Caco-2 (cell line): ENCODE measurements around the gene MKRN3. TPM values are rescaled to one million over a fixed set of nuclear protein-coding genes. Genes with fewer than 3 reads are reported as not detected.

Experiments
- BruUV-seq: library from RNA; stranded (reverse); fragments of 400-500 nt; replicated peaks from 2 replicates; lab custom pipeline; 2021; lab: Mats Ljungman, UMichigan
- CTCF ChIA-PET: fragments of 300-600 bp; sonication (Branson Sonifier 250); formaldehyde crosslinking; loops from one replicate; lab custom pipeline; 2022; ENCODE audit warnings: antibody characterized with exemption; lab: Charles Lee
- POLR2A ChIA-PET: fragments of 300-600 bp; sonication (Branson Sonifier 250); formaldehyde crosslinking; loops from one replicate; lab custom pipeline; 2022; ENCODE audit warnings: antibody characterized with exemption; lab: Charles Lee
- DNase-seq, 2 experiments: peaks; one replicate each; pipeline versions ENCODE4 v3.0.0 to v3.0.0-alpha.2; 2020 to 2022
- H3K27me3 ChIP-seq: replicated peaks from 2 replicates; pipeline ENCODE4 v1.6.0; 2011; ENCODE audit warnings: low read length; ENCODE audit not compliant: control insufficient read depth, insufficient read depth
- H3K36me3 ChIP-seq: 2 replicates; pipeline ENCODE4 v1.5.1; 2011; ENCODE audit warnings: low read length; ENCODE audit not compliant: control insufficient read depth, insufficient read depth
- H3K4me1 ChIP-seq: fragments of 250-450 bp; sonication (Bioruptor Pico); 2 replicates; pipeline ENCODE4 v1.5.1; 2020; ENCODE audit warnings: mild to moderate bottlenecking
- H3K4me3 ChIP-seq: 2 replicates; pipeline ENCODE4 v1.5.1; 2011; ENCODE audit warnings: low read depth, mild to moderate bottlenecking, control low read depth, low read length
- H3K9me3 ChIP-seq: fragments of 250-450 bp; sonication (Bioruptor Pico); 2 replicates; pipeline ENCODE4 v1.5.1; 2020; ENCODE audit warnings: mild to moderate bottlenecking, moderate library complexity
- H3K27ac Mint-ChIP-seq: one replicate; pipeline ENCODE4 v1.8.0; 2022; ENCODE audit warnings: mixed read lengths; ENCODE audit not compliant: unreplicated experiment
- H3K27me3 Mint-ChIP-seq: one replicate; pipeline ENCODE4 v1.8.0; 2022; ENCODE audit warnings: mixed read lengths; ENCODE audit not compliant: insufficient read depth, unreplicated experiment
- H3K36me3 Mint-ChIP-seq: one replicate; pipeline ENCODE4 v1.8.0; 2022; ENCODE audit warnings: mild to moderate bottlenecking, mixed read lengths; ENCODE audit not compliant: insufficient read depth, unreplicated experiment
- H3K4me1 Mint-ChIP-seq: one replicate; pipeline ENCODE4 v1.8.0; 2022; ENCODE audit warnings: low read depth, mixed read lengths; ENCODE audit not compliant: unreplicated experiment
- H3K4me3 Mint-ChIP-seq: one replicate; pipeline ENCODE4 v1.8.0; 2022; ENCODE audit warnings: mild to moderate bottlenecking, moderate library complexity, mixed read lengths; ENCODE audit not compliant: unreplicated experiment
- H3K9me3 Mint-ChIP-seq: one replicate; pipeline ENCODE4 v1.8.0; 2022; ENCODE audit warnings: mixed read lengths; ENCODE audit not compliant: unreplicated experiment
- CTCF ChIP-seq, 2 experiments: fragments of 200-600 bp in 1 of 2; IDR thresholded peaks; 1 replicate in 1 of 2; 2 replicates in 1 of 2; pipeline versions ENCODE4 v1.5.1 to v1.8.0; 2011 to 2022; ENCODE audit warnings: antibody characterized with exemption in 1 of 2, control low read depth in 1 of 2, inconsistent platforms in 1 of 2, low read depth in 1 of 2, low read length in 1 of 2, mild to moderate bottlenecking in 1 of 2, moderate library complexity in 1 of 2; ENCODE audit not compliant: insufficient read depth in 1 of 2, severe bottlenecking in 1 of 2, unreplicated experiment in 1 of 2
- intact Hi-C: fragments of 100-400 bp; cut with micrococcal nuclease; formaldehyde crosslinking; loops from one replicate; pipeline ENCODE4 v1.10.0; 2022; ENCODE audit not compliant: unreplicated experiment
- total RNA-seq: library from RNA; stranded (reverse); gene quantifications from 2 replicates; pipeline ENCODE4 v1.2.3, GENCODE V29; 2022

MKRN3 gene
- total RNA-seq, 1 experiment from 2014 or later = 15.2 TPM

GRCh38 chr15:23536659-23537058 lies 28.8 kb upstream of the MKRN3 start:
- no peak for TF ChIP-seq CTCF (IDR thresholded peaks at IDR 0.05; ENCODE audit: insufficient read depth in 1 of 2, low read depth in 1 of 2, low read length in 1 of 2, severe bottlenecking in 1 of 2, unreplicated experiment in 1 of 2)
- Mint-ChIP-seq H3K36me3 (no peaks in the 10 kb centered on the region), H3K27me3 (peaks cover 3% of the 10 kb centered on the region), H3K4me1 (no peaks in the 10 kb centered on the region), H3K27ac (no peak overlapping the region), H3K9me3 (peaks cover 10% of the 10 kb centered on the region), H3K4me3 (no peak overlapping the region)
- Histone ChIP-seq H3K4me3 (no peak overlapping the region), H3K36me3 (no peaks in the 10 kb centered on the region), H3K9me3 (no peaks in the 10 kb centered on the region), H3K27me3 (no peaks in the 10 kb centered on the region), H3K4me1 (no peaks in the 10 kb centered on the region)
- intact Hi-C loops = no loop called here
- no peak for DNase-seq
- ChIA-PET POLR2A (no interaction called here), CTCF (no interaction called here)
- BruUV-seq = no TSS peak

DNA sequence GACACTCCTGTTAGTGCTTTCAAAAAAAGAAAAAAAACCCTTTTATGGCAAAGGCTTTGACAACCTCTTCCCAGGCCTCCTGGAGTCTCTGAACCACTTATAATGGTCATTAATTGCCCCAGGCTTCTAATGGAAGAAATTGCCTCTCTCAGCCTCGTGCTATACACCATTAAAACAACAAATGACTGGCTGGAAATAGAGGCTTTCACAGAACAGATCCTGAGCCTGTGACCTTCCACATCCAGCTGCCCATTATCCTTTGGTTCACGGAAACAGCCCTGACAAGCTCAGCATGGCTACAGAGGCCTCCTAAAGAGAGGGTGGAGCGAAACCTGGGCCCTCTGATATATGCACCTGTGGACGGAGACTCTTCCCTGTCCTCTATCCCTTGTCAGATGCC lies 26.8 kb upstream of the MKRN3 start:
- Mint-ChIP-seq H3K36me3 (no peaks in the 10 kb centered on the region), H3K4me1 (no peaks in the 10 kb centered on the region), H3K4me3 (no peak overlapping the region), H3K27ac (no peak overlapping the region), H3K9me3 (peaks cover 10% of the 10 kb centered on the region), H3K27me3 (peaks cover 3% of the 10 kb centered on the region)
- Histone ChIP-seq H3K9me3 (no peaks in the 10 kb centered on the region), H3K4me3 (no peak overlapping the region), H3K36me3 (no peaks in the 10 kb centered on the region), H3K27me3 (no peaks in the 10 kb centered on the region), H3K4me1 (no peaks in the 10 kb centered on the region)
- ChIA-PET CTCF (no interaction called here), POLR2A (no interaction called here)
- intact Hi-C loops = no loop called here
- no TSS peak for BruUV-seq
- DNase-seq = no peak
- no peak for TF ChIP-seq CTCF (IDR thresholded peaks at IDR 0.05; ENCODE audit: insufficient read depth in 1 of 2, low read depth in 1 of 2, low read length in 1 of 2, severe bottlenecking in 1 of 2, unreplicated experiment in 1 of 2)

- TF ChIP-seq CTCF (IDR thresholded peaks at IDR 0.05; ENCODE audit: insufficient read depth in 1 of 2, low read depth in 1 of 2, low read length in 1 of 2, severe bottlenecking in 1 of 2, unreplicated experiment in 1 of 2) = no peak
- no peak for DNase-seq
- no peak overlapping the region for H3K4me3 ChIP-seq
- H3K36me3 ChIP-seq = no peaks in the 10 kb centered on the region
- no peaks in the 10 kb centered on the region for H3K9me3 Mint-ChIP-seq
- peaks cover 3% of the 10 kb centered on the region for H3K27me3 Mint-ChIP-seq
- H3K9me3 ChIP-seq = no peaks in the 10 kb centered on the region
- intact Hi-C loops = no loop called here
- no TSS peak for BruUV-seq
- H3K4me1 Mint-ChIP-seq = no peaks in the 10 kb centered on the region
- H3K36me3 Mint-ChIP-seq = no peaks in the 10 kb centered on the region
- H3K27ac Mint-ChIP-seq = no peak overlapping the region
- ChIA-PET CTCF (no interaction called here), POLR2A (no interaction called here)
- no peaks in the 10 kb centered on the region for H3K27me3 ChIP-seq
- H3K4me1 ChIP-seq = no peaks in the 10 kb centered on the region
- no peak overlapping the region for H3K4me3 Mint-ChIP-seq
Observed at GRCh38 chr15:23539892-23540291, 25.6 kb upstream of the MKRN3 start.
